GM12874 (cell line): Measurements from ENCODE around the gene KMT2C.

Source experiments
- CTCF ChIP-seq: IDR thresholded peaks from 2 replicates; pipeline ENCODE4 v1.5.1; 2011; ENCODE audit warnings: low read depth, mild to moderate bottlenecking, control low read depth, low read length, moderate library complexity; ENCODE audit not compliant: insufficient read depth

KMT2C gene

GRCh38 chr7:152365982-152366603, 69.7 kb downstream of the KMT2C start:
- TF ChIP-seq CTCF = no peak

- no peak for TF ChIP-seq CTCF
Measured at GRCh38 chr7:152363798-152364197, 72.0 kb downstream of the KMT2C start.

GRCh38 chr7:152362128-152362926, 73.5 kb downstream of the KMT2C start:
- TF ChIP-seq CTCF = no peak

GRCh38 chr7:152355474-152356057, 80.2 kb downstream of the KMT2C start:
- TF ChIP-seq CTCF = no peak

GRCh38 chr7:152354061-152354460, 81.7 kb downstream of the KMT2C start:
- TF ChIP-seq CTCF = no peak

- no peak for TF ChIP-seq CTCF
Measured at GRCh38 chr7:152351168-152351567, 84.6 kb downstream of the KMT2C start.

GRCh38 chr7:152347888-152348287, 87.9 kb downstream of the KMT2C start:
- no peak for TF ChIP-seq CTCF
